ENCODE data around the gene BHMT2.

DNA sequence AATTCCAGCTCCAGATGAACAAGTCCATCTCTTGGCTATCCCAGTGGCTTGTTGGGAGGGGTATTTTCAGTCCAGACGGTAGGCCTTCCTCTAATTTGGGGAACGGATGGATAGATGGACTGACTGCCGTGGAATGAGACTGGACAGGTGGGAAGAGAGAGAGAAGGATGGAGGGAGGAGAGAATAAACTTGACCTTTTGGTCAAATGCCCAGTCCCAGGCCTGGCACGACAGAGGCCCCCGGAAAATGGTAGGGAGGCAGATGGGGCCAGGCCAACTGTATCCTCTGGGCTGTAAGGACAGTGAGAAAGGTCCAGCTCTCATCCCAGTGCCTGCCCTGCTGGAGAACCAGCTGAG lies 43.1 kb downstream of the BHMT2 start:
- TF ChIP-seq, protein P1, sequence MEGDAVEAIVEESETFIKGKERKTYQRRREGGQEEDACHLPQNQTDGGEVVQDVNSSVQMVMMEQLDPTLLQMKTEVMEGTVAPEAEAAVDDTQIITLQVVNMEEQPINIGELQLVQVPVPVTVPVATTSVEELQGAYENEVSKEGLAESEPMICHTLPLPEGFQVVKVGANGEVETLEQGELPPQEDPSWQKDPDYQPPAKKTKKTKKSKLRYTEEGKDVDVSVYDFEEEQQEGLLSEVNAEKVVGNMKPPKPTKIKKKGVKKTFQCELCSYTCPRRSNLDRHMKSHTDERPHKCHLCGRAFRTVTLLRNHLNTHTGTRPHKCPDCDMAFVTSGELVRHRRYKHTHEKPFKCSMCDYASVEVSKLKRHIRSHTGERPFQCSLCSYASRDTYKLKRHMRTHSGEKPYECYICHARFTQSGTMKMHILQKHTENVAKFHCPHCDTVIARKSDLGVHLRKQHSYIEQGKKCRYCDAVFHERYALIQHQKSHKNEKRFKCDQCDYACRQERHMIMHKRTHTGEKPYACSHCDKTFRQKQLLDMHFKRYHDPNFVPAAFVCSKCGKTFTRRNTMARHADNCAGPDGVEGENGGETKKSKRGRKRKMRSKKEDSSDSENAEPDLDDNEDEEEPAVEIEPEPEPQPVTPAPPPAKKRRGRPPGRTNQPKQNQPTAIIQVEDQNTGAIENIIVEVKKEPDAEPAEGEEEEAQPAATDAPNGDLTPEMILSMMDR (IDR thresholded peaks at IDR 0.05) = no peak
- TF ChIP-seq POLR2A (IDR thresholded peaks at IDR 0.05) = no peak

All from heart left ventricle (tissue), 13 donors.